Thyroid gland (tissue), 4 donors: ENCODE measurements around the gene CORO1C. TPM values are rescaled to one million over a fixed set of nuclear protein-coding genes. Genes with fewer than 3 reads are reported as not detected.

Experiments
- DNase-seq, 2 donors: peaks; one replicate each; pipeline ENCODE4 v3.0.0-alpha.2; 2019
- H3K27ac ChIP-seq, 3 donors: fragments of 200-600 bp; sonication (generic); 1 replicate in 2 of 3; 2 replicates in 1 of 3; pipeline ENCODE4 v1.5.1; 2016 to 2019; ENCODE audit warnings: mild to moderate bottlenecking in 1 of 3, moderate library complexity in 1 of 3
- H3K27me3 ChIP-seq: fragments of 200-600 bp; sonication (generic); one replicate; pipeline ENCODE4 v1.5.1; 2019
- H3K36me3 ChIP-seq, 2 donors: fragments of 200-600 bp; sonication (generic); one replicate each; pipeline ENCODE4 v1.5.1; 2016 to 2019
- H3K4me1 ChIP-seq, 2 donors: fragments of 200-600 bp; sonication (generic); one replicate each; pipeline ENCODE4 v1.5.1; 2017 to 2019
- H3K4me3 ChIP-seq, 3 donors: fragments of 200-600 bp; sonication (generic); replicated peaks in 1 of 3; 1 replicate in 2 of 3; 2 replicates in 1 of 3; pipeline ENCODE4 v1.5.1; 2016; ENCODE audit warnings: mild to moderate bottlenecking in 1 of 3
- H3K9me3 ChIP-seq: fragments of 200-600 bp; sonication (generic); one replicate; pipeline ENCODE4 v1.5.1; 2017
- POLR2A ChIP-seq, 2 donors: fragments of 450-650 bp; IDR thresholded peaks; one replicate each; pipeline ENCODE4 v1.6.1; 2017; ENCODE audit warnings: antibody characterized with exemption in 2 of 2, mild to moderate bottlenecking in 2 of 2, moderate library complexity in 1 of 2
- WGBS, 2 donors: methylation state at CpG; one replicate each; pipeline ENCODE4 v1.1.5; 2017; 5-methylcytosine and 5-hydroxymethylcytosine counted together
- intact Hi-C: fragments of 100-400 bp; cut with DNase I; formaldehyde crosslinking; loops from one replicate; pipeline ENCODE4 v1.15.1; 2023
- total RNA-seq, 4 donors: library from RNA; depleted of rRNA; stranded (reverse); fragments of >200 nt; gene quantifications; one replicate each; pipeline ENCODE4 v1.2.3, GENCODE V29; 2016
- TF ChIP-seq, protein P1 (sequence below), 6 experiments: fragments of 200-600 bp in 3 of 6; fragments of 450-650 bp in 3 of 6; sonication (generic) in 3 of 6; IDR thresholded peaks; one replicate each; pipeline ENCODE4 v1.5.1; 2016 to 2019; ENCODE audit warnings: antibody characterized with exemption in 6 of 6, mild to moderate bottlenecking in 2 of 6, inconsistent platforms in 1 of 6, moderate library complexity in 1 of 6

CORO1C gene
- total RNA-seq, 4 donors from 2014 or later: 22.0 to 63.6 (median 30.1) TPM

DNA sequence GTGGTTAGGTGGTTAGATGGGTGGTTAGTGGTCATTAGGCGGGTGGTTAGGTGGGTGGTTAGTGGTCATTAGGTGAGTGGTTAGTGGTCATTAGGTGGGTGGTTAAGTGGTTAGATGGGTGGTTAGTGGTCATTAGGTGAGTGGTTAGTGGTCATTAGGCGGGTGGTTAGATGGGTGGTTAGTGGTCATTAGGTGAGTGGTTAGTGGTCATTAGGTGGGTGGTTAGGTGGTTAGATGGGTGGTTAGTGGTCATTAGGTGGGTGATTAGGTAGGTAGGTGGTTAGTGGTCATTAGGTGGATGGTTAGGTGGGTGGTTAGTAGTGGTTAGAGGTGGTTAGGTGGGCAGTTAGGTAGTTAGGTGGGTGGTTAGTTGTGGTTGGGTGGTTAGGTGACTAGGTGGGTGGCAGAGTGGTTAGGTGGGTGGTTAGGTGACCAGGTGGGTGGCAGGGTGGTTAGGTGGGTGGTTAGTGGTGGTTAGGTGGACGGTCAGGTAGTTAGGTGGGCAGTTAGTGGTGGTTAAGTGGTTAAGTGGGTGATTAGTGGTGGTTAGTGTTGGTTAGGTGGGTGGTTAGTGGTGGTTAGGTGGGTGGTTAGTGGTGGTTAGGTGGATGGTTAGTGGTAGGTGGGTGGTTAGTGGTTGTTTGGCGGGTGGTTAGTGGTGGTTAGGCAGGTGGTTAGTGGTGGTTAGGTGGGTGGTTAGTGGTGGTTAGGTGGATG, 125.5 kb downstream of the CORO1C start:
- WGBS, 2 donors: 85 to 89% methylated on average over 4 of the region's 4 CpGs
- intact Hi-C loops: no loop called here
- Histone ChIP-seq H3K27ac (no peak overlapping the region), H3K36me3 (no peaks in the 10 kb centered on the region), H3K27me3 (no peaks in the 10 kb centered on the region), H3K4me3 (no peak overlapping the region), H3K9me3 (no peaks in the 10 kb centered on the region), H3K4me1 (no peaks in the 10 kb centered on the region)
- no peak for DNase-seq
- TF ChIP-seq POLR2A (IDR thresholded peaks at IDR 0.05): no peak
- TF ChIP-seq, protein P1, sequence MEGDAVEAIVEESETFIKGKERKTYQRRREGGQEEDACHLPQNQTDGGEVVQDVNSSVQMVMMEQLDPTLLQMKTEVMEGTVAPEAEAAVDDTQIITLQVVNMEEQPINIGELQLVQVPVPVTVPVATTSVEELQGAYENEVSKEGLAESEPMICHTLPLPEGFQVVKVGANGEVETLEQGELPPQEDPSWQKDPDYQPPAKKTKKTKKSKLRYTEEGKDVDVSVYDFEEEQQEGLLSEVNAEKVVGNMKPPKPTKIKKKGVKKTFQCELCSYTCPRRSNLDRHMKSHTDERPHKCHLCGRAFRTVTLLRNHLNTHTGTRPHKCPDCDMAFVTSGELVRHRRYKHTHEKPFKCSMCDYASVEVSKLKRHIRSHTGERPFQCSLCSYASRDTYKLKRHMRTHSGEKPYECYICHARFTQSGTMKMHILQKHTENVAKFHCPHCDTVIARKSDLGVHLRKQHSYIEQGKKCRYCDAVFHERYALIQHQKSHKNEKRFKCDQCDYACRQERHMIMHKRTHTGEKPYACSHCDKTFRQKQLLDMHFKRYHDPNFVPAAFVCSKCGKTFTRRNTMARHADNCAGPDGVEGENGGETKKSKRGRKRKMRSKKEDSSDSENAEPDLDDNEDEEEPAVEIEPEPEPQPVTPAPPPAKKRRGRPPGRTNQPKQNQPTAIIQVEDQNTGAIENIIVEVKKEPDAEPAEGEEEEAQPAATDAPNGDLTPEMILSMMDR (IDR thresholded peaks at IDR 0.05): no peak

DNA sequence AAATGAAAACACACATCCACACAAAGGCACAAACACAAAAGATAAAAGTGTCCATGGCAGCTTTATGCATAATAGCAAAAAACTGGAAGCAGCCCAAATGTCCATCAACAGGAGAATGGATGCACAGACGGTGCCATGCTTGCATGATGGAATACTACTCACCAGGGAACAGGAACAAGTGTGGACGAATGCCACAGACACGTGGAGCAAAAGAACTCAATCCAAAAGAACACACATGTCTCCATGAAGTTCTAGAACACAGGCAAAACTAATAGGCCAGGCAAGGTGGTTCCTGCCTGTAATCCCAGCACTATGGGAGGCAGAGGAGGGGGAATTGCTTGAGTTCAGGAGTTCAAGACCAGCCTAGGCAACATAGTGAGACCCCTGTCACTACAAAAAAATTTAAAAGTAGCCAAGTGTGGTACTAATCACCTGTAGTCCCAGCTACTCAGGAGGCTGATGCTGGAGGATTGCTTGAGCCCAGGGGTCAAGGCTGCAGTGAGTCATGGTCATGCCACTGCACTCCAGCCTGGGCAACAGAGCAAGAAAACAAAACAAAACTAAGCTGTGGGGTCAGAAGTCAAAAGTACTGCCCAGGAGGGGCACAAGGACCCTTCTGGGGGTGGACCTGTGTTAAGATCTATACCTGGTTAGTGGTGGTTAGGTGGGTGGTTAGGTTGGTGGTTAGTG, 126.2 kb downstream of the CORO1C start:
- H3K27ac ChIP-seq: no peak overlapping the region
- 70 to 73% methylated on average over 3 of the region's 3 CpGs for WGBS, 2 donors
- no peak for DNase-seq
- no peaks in the 10 kb centered on the region for H3K27me3 ChIP-seq
- no peaks in the 10 kb centered on the region for H3K36me3 ChIP-seq
- intact Hi-C loops: no loop called here
- H3K4me3 ChIP-seq: no peak overlapping the region
- H3K9me3 ChIP-seq: no peaks in the 10 kb centered on the region
- no peaks in the 10 kb centered on the region for H3K4me1 ChIP-seq
- TF ChIP-seq, protein P1 (IDR thresholded peaks at IDR 0.05): no peak
- no peak for TF ChIP-seq POLR2A (IDR thresholded peaks at IDR 0.05)

DNA sequence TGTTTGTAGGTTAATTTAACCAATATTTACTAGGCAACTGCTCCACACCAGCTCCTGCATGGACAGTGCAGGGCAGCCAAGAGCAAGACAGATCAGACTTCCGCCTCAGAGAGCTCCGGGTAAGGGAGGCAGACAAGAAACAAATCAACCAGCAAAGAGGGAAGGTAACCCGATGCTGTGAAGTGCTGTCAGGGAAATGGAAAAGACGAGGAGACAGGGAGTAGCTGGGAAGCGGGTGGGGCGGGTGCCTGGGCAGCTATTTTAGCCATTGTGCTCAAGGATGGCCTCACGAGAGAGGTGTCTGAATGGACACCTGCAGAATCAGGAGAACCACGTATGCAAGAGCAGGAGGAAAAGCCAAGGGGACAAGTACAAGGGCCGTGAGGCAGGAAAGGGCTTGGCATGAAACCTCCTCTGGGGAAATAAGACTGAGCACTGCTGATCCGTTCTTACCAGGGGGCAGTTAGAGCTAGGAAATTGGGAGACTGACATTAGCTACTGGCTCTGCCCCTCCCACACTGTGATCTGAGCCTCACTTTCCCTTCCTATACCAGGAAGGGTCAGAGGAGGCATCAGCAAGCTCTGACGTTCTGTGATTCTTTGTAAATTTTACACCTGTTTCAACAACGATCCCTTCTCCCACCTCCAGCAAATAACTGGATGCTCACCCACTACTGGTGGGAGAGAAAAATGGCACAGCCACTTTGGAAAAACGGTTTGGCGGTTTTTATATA, 126.9 kb downstream of the CORO1C start:
- Histone ChIP-seq H3K27me3 (no peaks in the 10 kb centered on the region), H3K4me1 (no peaks in the 10 kb centered on the region), H3K36me3 (no peaks in the 10 kb centered on the region), H3K9me3 (no peaks in the 10 kb centered on the region), H3K27ac (no peak overlapping the region), H3K4me3 (no peak overlapping the region)
- TF ChIP-seq, protein P1 (IDR thresholded peaks at IDR 0.05): no peak
- no peak for TF ChIP-seq POLR2A (IDR thresholded peaks at IDR 0.05)
- WGBS, 2 donors: 44 to 45% methylated on average over 14 of the region's 14 CpGs
- DNase-seq: no peak
- intact Hi-C loops: no loop called here

DNA sequence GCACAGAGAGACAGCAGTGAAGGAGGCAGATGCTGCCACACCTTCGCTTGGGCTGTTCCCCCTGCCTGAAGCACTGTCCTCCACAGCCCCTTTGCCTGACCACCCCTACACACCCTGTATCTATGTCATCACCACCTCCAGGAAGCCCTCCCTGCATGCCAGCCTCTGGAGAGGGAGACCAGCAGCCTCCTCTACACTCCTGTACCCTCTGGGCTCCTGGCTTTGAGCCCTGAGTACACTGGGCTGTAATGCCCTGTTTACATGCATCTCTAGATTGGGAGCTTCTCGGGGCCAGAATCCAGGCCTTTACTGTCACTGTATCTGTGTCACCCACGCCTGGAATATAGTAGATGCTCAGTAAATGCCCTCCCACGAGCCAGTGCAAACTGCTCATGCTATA, 127.6 kb downstream of the CORO1C start:
- no peaks in the 10 kb centered on the region for H3K36me3 ChIP-seq
- DNase-seq: no peak
- no peaks in the 10 kb centered on the region for H3K9me3 ChIP-seq
- TF ChIP-seq POLR2A (IDR thresholded peaks at IDR 0.05): no peak
- TF ChIP-seq, protein P1 (IDR thresholded peaks at IDR 0.05): no peak
- H3K4me1 ChIP-seq: no peaks in the 10 kb centered on the region
- no peak overlapping the region for H3K4me3 ChIP-seq
- H3K27me3 ChIP-seq: no peaks in the 10 kb centered on the region
- 86 to 89% methylated on average over 4 of the region's 4 CpGs for WGBS, 2 donors
- intact Hi-C loops: no loop called here
- H3K27ac ChIP-seq: no peak overlapping the region
